ENCODE measurements around the gene CRACDL.
"Not testable (repeated sequence)": the region's sequence is repeated elsewhere in the genome, so short reads cannot be mapped to it uniquely, and the experiment has no call there.

Gene CRACDL

GRCh38 chr2:98908931-98909316 is 27.1 kb downstream of the CRACDL start:
- in situ Hi-C loops (cut with HindIII; ENCODE audit: low sequenced_read_pairs): no loop called here

- in situ Hi-C loops (cut with HindIII; ENCODE audit: low sequenced_read_pairs): no loop called here
Measured at GRCh38 chr2:98907966-98908905, 27.8 kb downstream of the CRACDL start.

DNA sequence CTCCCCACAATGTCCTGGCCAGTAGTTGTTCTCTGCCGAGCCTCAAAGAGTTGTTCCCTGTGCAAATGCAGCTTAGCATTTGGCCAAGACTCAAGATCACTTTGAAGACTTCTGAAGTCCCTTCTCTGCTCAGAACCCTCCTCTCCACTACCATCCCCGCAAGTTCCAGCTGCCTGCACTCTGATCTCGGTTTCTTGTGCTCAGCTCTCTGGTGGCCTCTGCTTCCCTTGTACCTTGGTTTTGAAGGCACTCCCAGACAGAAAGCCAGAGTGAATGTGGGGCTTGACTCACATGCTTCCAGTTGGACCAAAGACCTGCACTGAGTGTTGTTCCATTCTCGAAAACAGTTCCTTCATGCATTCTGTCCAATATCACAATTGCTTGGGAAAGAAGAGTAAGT is 28.6 kb downstream of the CRACDL start:
- in situ Hi-C loops (cut with HindIII; ENCODE audit: low sequenced_read_pairs): no loop called here

GRCh38 chr2:98903767-98904485 is 32.1 kb downstream of the CRACDL start:
- in situ Hi-C loops (cut with HindIII; ENCODE audit: low sequenced_read_pairs): no loop called here

- in situ Hi-C loops (cut with HindIII; ENCODE audit: low sequenced_read_pairs): no loop called here
Measured at GRCh38 chr2:98903064-98903355, 33.0 kb downstream of the CRACDL start.

DNA sequence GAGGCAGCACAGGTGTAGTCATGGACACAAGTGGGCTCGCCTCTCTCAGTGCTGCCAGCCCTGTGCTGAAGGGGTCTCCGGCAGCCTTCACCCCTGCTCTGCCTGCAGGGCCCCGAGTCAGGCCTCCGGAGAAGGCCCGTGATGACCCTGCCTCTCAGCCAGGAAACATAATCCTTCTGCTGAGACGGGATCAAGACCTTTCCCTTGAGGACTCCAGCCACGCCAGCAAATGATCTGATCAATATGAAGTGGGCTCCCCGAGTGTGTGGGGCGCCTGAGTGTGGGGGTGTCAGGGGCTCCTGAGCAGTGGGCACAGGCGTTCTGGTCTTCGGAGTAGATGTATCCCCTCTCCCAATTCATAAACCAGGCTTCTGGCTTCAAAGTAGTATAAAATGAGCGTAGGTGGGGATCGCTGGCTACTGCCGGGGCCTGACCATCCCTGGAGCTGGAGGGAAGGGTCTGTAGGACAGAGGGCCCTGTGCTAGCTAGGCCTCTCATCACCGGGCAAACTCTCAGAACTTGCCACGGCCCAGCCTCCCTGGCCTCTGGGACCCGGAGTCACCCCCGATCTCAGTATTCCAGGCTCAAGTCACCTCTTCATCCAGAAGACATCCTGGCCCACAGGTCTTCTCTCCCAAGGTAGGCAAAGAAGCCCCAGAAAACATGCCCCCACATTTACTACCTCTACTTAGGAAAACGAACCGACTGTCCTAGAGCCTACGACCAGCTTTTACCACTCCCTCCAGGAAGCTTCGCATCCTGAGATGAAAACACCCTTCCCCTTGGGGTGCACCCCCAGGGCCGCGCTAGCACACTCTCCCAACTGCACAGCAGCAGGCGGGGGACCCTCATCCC is 33.6 kb downstream of the CRACDL start:
- in situ Hi-C loops (cut with HindIII; ENCODE audit: low sequenced_read_pairs): no loop called here

DNA sequence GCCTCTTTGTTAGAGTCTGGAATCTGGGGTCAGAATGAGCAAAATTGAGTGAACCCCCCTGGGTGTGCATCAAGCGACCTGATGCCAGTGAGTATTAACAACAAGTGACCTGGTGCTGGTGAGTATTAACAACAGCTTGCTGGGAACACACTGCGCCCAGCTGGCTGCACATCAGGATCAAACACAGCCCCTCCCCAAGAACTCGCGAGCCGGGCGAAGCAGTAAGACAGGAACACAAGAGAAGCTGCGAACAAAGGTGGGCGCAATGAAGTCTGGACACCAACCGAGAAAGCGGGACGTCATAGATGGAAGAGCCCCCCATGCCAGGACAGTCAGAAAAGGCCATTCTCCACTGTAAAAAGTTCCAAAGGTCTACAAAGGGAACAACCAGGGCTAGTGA is 34.3 kb downstream of the CRACDL start:
- in situ Hi-C loops (cut with HindIII; ENCODE audit: low sequenced_read_pairs): no loop called here

DNA sequence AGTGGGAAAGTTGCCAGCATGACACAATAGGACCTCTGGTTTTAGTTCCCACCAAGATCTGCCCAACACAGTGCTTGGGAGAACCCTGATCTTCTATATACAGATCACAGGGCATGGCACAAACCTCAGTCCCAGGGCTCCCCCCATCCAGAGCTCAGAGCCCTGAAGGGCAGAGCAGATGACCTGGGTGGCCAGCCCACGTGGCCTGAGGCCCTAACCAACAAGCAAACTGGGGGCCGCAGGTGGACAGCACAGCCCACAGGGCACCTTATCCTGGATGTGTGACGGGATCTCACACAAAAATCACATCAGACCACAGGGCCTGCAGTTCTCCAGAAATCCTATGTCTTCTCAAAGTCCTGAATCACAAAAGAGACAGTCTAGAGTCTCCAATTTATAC is 34.7 kb downstream of the CRACDL start:
- in situ Hi-C loops (cut with HindIII; ENCODE audit: low sequenced_read_pairs): no loop called here

DNA sequence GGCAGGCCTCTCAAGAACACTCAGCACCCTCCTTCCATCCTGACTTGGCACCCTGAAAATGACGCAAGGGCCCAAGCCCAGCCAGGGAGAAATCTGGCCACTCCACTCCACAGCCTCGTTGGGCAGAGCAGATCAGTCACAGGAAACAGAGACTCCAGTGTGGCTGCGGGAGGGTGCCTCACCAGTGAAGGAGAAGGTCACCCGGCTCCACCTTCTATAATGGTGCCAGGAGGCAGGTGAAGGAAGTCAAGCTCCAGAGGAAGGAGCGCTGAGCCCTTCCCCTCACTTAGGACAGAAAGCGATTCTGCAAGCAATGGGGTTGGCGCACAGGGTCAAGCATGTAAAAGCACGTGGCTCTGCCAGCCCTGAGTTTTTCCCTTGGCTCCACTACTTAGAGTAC is 35.3 kb downstream of the CRACDL start:
- in situ Hi-C loops (cut with HindIII; ENCODE audit: low sequenced_read_pairs): no loop called here

- in situ Hi-C loops (cut with HindIII; ENCODE audit: low sequenced_read_pairs): not testable (repeated sequence)
Measured at GRCh38 chr2:98899703-98900078, 36.3 kb downstream of the CRACDL start.

DNA sequence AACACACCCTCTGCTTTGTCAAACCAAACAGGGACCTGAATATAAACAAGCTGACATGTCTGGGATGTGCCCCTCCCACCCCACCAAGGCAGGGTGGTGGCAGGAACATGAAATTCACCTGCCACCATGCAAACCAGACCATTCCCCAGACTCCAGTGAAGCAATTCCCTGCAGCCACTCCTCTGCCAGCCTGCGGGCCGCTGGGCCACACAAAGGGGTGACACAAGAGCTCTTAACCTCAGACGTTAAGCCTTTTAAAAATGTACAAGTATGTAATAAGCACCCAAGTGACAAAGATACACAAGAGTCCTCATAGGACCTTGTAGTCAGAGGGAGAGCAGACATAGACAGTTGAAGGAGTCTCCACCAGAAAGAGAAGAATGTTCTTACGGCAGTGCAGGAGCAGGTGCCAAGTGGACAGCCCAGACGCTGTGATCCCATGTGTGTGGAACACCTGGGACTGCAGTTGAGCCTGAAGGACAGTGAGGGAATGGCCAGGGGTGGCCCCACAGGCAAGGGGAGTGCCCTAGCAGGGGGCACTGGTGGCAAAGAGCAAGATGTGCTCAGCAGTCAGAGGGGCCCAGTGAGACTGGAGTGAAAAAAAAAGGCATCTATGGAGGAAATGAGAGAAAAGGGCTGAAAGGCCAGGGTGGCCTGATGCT is 36.9 kb downstream of the CRACDL start:
- in situ Hi-C loops (cut with HindIII; ENCODE audit: low sequenced_read_pairs): no loop called here

DNA sequence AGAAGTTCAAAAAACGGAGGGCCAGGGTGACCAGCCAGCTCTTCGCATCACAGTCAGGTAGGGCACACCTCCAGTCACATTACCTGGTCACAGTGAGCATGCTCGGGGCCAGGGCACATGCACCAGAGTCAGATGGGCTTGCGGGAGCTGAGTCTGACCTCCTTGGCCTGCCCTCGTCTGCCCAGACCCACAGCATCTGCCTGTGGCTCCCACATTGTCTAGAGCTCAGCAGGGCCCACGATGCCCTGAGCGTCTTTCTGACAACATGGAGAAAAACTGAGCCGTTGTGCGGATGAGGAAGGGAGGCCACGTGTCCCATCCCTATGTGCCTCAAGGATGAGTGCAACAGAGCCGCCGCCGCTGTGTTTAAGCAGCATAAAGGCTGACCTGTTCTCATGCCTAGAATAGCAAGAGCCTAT is 37.6 kb downstream of the CRACDL start:
- in situ Hi-C loops (cut with HindIII; ENCODE audit: low sequenced_read_pairs): no loop called here

GRCh38 chr2:98897746-98898145 is 38.3 kb downstream of the CRACDL start:
- in situ Hi-C loops (cut with HindIII; ENCODE audit: low sequenced_read_pairs): no loop called here

DNA sequence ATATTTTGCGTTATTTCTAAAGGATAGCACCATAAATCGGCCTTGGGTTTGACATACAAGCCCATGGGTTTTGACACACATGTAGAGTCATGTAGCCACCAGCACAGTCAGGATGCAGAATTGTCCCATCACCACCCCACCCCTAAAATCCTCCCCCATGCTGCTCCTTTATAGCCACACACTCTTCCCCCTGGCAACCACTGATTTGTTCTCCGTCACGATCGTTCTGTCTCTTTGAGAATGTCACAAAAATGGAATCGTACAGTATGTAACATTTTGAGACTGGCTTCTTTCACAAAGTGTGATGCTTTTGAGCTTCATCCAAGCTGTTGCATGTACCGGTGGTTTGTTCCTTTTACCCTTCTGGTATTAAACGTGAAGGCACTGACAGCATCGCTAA is 39.1 kb downstream of the CRACDL start:
- in situ Hi-C loops (cut with HindIII; ENCODE audit: low sequenced_read_pairs): no loop called here

DNA sequence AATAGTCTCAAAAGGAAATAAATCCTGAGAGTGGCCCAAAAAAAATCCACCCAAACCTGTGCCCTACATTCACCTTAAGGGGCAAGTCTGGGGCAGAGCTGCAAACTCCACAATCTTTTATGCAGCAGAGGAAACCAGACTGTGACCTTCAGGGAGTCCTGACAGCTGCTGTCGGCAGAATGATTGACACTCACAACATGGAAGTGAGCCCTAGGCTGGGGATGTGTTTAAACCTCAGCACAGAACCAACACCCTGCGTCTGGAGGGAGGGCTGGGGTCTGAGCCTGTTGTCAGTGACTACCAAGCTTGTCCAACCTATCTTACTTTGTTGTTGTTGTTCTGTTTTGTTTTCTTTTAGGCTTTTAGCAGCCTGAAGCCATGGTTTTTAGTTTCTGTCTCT is 39.6 kb downstream of the CRACDL start:
- in situ Hi-C loops (cut with HindIII; ENCODE audit: low sequenced_read_pairs): no loop called here

- in situ Hi-C loops (cut with HindIII; ENCODE audit: low sequenced_read_pairs): no loop called here
Measured at GRCh38 chr2:98895901-98896300, 40.1 kb downstream of the CRACDL start.

DNA sequence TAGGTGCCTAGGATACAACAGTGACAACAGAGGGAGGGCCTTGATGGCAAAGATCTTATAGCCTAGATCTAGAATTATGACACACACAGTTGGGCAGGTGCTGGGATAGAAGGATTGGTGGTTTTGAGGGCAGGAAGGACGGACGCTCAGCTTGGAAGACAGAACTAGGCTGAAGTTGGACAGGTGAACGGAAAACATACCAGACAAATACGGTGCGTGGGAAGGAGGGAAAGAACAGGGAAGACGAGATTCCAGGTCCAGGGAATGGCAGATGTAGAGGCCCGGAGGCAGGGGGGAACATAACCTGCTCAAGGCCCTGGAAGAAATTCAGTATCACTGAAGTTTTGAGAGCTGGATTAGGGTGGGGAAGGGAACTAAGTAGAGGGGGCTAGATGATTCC is 40.8 kb downstream of the CRACDL start:
- in situ Hi-C loops (cut with HindIII; ENCODE audit: low sequenced_read_pairs): no loop called here

DNA sequence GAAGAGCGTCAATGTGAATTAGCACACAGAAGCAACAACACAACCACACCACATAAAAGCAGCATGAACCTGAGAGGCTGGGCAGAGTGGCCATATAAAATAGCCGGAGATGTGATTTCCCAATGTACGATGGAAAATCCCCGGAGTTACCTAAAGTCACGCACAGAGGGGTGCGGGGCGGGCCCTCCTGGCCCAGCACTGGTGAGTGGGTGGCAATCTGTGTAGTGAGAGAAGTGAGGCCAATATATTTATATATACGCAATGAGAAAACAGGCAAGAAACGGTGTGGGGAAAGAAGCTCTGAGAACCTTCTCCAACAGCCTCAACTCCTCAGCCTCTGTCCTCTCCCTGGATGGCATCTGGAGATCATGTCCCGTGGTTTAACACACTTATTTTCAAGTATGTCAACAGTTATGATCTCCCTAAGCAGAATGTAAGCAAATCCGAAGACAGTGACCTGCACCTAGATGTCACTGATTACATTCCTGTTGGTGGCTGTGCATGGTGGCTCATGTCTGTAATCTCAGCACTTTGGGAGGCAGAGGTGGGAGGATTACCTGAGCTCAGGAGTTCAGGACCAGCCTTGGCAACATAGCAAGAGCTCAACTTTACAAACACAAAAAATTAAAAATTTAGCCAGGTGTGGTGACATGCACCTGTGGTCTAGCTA is 41.6 kb downstream of the CRACDL start:
- in situ Hi-C loops (cut with HindIII; ENCODE audit: low sequenced_read_pairs): no loop called here

DNA sequence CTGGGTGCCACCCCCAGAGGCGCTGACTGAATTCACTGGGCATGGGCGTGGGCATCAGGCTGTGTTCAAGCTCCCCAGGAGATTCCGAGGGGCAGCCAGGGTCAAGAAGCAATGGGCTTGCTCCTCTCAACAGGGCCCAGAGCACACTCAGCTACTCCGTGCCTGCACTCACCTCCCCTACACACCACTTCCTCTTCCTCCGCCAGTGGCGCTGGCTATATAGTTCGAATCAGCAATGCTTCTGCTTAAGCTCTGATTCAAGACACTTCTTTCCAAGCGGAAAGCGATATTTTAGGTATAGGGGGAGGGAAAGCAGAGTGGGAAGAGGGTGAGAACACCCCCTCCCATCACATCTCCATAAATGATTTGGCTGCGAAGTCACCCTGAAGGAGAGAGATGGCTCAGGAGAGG is 42.1 kb downstream of the CRACDL start:
- in situ Hi-C loops (cut with HindIII; ENCODE audit: low sequenced_read_pairs): no loop called here

- in situ Hi-C loops (cut with HindIII; ENCODE audit: low sequenced_read_pairs): no loop called here
Measured at GRCh38 chr2:98892871-98893270, 43.2 kb downstream of the CRACDL start.

Data from endothelial cell of hepatic sinusoid (primary cell).